Immature natural killer cell (primary cell): ENCODE data around the gene DGKH. TPM values are rescaled to one million over a fixed set of nuclear protein-coding genes. Genes with fewer than 3 reads are reported as not detected.
A peak's percentile ranks its signal among the peaks of the same experiment; 100 is the strongest.

Experiments used
- DNase-seq, 3 donors: peaks; one replicate each; pipeline ENCODE4 v3.0.0; 2022; ENCODE audit warnings: mixed read lengths in 1 of 3
- H3K27ac Mint-ChIP-seq, 6 donors: one replicate each; pipeline ENCODE4 v1.8.0; 2020; ENCODE audit warnings: mixed read lengths in 6 of 6, mild to moderate bottlenecking in 5 of 6, inconsistent platforms in 4 of 6, moderate library complexity in 3 of 6
- H3K27me3 Mint-ChIP-seq, 3 donors: one replicate each; pipeline ENCODE4 v1.8.0; 2020 to 2021; ENCODE audit warnings: low read depth in 3 of 3, mild to moderate bottlenecking in 3 of 3, mixed read lengths in 3 of 3, moderate library complexity in 3 of 3, inconsistent platforms in 1 of 3
- H3K36me3 Mint-ChIP-seq, 3 donors: one replicate each; pipeline ENCODE4 v1.8.0; 2020; ENCODE audit warnings: mixed read lengths in 3 of 3, inconsistent platforms in 2 of 3, mild to moderate bottlenecking in 2 of 3
- H3K4me1 Mint-ChIP-seq, 2 donors: one replicate each; pipeline ENCODE4 v1.8.0; 2020; ENCODE audit warnings: inconsistent platforms in 2 of 2, mild to moderate bottlenecking in 2 of 2, mixed read lengths in 2 of 2, moderate library complexity in 1 of 2
- H3K4me3 Mint-ChIP-seq, 5 donors: one replicate each; pipeline ENCODE4 v1.8.0; 2020; ENCODE audit warnings: mild to moderate bottlenecking in 5 of 5, mixed read lengths in 5 of 5, inconsistent platforms in 3 of 5, moderate library complexity in 3 of 5
- H3K9me3 Mint-ChIP-seq, 6 donors: one replicate each; pipeline ENCODE4 v1.8.0; 2020; ENCODE audit warnings: mild to moderate bottlenecking in 6 of 6, mixed read lengths in 6 of 6, inconsistent platforms in 4 of 6, moderate library complexity in 3 of 6
- polyA plus RNA-seq, 3 donors: library from polyadenylated mRNA; unstranded; fragments of 300-500 nt; fragmentation: Illumina TruSeq; gene quantifications; one replicate each; pipeline ENCODE4 v1.2.3, GENCODE V29; 2021

The DGKH gene
- polyA plus RNA-seq, 3 donors from 2014 or later: 0.03 to 1.1 TPM; not detected in 1

DNA sequence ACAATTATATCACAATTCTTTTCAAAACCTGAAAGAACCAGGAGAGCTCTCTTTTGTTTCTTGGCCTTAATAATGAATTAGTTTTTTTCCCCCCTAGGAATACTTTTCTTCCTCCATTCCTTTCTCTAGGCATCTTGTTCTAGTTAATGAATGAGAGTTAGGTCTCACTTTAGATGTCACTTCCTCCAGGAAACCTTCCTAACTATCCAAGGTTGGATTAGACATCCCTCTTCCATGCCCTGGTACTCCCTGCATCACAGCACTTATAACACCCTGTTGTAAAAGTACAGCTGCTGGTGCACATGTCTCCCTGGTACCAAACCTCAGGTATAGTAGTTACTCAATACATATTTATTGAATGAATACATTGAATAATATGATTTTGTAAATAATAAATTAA is 21.2 kb upstream of the DGKH start:
- no peaks in the 10 kb centered on the region for H3K36me3 Mint-ChIP-seq
- no peak overlapping the region for H3K27ac Mint-ChIP-seq
- H3K4me3 Mint-ChIP-seq: no peak overlapping the region
- H3K9me3 Mint-ChIP-seq: no peaks in the 10 kb centered on the region
- no peaks in the 10 kb centered on the region for H3K4me1 Mint-ChIP-seq
- no peak for DNase-seq
- H3K27me3 Mint-ChIP-seq: peaks cover 2 to 9% (median 2%) of the 10 kb centered on the region in 3 donors

DNA sequence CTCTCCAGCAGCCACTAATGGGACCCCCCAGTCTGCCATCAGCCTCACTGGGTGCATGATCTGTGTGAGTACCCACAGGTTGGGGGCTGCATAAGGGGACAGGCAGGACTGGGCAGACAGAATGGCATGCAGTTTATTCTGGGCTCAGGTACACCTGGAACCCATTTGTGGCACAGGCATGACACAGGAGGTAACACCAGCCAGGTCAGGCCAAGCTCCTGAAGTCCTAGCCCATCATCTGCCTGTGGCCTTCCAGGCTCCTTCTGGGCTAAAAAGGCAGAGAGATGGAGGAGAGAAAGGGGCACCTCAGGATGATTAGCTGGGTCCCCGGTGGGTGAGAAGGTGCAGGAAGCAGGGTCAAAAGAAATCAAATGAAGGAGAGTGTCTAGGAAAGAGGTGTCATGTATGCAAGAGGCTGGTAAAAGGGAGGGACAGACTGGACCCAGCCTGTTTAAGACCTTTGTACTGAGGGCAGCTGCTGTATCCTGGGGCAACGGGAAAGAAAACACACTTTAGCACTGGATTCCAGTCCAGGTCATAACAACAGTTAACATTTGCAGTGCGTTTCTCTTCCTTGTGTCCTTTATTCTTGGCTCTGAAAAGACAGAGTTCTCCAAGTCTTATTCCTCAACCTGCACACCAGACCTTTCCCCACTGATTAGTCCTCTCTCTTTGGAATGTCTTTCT is 20.2 kb upstream of the DGKH start:
- H3K4me3 Mint-ChIP-seq: no peak overlapping the region
- no peaks in the 10 kb centered on the region for H3K4me1 Mint-ChIP-seq
- H3K27ac Mint-ChIP-seq: no peak overlapping the region

GRCh38 chr13:42035905-42036521 is 12.4 kb upstream of the DGKH start:
- DNase-seq: no peak
- H3K9me3 Mint-ChIP-seq: peaks cover 0 to 5% (median 2%) of the 10 kb centered on the region in 6 donors
- peaks cover 0 to 3% (median 3%) of the 10 kb centered on the region in 3 donors for H3K36me3 Mint-ChIP-seq
- H3K27me3 Mint-ChIP-seq: peaks cover 5 to 10% (median 8%) of the 10 kb centered on the region in 3 donors
- no peak overlapping the region for H3K4me3 Mint-ChIP-seq
- no peak overlapping the region for H3K27ac Mint-ChIP-seq
- H3K4me1 Mint-ChIP-seq: peaks cover 7 to 8% of the 10 kb centered on the region in 2 donors

More for the DNA sequence above, 20.2 kb upstream of the DGKH start:
- Mint-ChIP-seq H3K36me3 (no peaks in the 10 kb centered on the region), H3K9me3 (no peaks in the 10 kb centered on the region), H3K27me3 (peaks cover 2 to 9% (median 2%) of the 10 kb centered on the region in 3 donors)
- DNase-seq: no peak

DNA sequence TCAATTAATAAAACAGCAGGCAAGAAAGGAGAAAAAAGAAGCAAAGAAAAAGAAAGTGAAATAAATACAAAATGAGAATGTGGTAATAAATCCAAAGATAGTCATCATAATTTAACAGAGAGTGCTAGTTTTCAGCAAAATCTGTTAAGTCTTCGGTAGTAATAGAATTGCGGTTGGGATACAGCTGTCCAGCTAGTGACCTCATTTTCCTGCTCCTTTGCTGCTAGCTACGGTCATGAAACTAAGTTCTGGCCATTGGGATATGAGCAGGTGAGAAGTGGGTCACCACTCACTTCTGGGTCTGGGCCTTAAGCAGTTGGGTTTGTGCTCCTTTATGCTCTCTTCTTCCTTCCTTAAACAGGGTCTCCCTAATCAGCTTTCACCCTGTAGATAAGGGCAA is 11.7 kb upstream of the DGKH start:
- H3K4me3 Mint-ChIP-seq: no peak overlapping the region
- peaks cover 10 to 13% of the 10 kb centered on the region in 2 donors for H3K4me1 Mint-ChIP-seq
- no peak overlapping the region for H3K27ac Mint-ChIP-seq
- peaks cover 0 to 5% (median 2%) of the 10 kb centered on the region in 6 donors for H3K9me3 Mint-ChIP-seq
- DNase-seq: no peak
- H3K27me3 Mint-ChIP-seq: peaks cover 2 to 12% (median 11%) of the 10 kb centered on the region in 3 donors
- H3K36me3 Mint-ChIP-seq: peaks cover 0 to 3% (median 3%) of the 10 kb centered on the region in 3 donors

DNA sequence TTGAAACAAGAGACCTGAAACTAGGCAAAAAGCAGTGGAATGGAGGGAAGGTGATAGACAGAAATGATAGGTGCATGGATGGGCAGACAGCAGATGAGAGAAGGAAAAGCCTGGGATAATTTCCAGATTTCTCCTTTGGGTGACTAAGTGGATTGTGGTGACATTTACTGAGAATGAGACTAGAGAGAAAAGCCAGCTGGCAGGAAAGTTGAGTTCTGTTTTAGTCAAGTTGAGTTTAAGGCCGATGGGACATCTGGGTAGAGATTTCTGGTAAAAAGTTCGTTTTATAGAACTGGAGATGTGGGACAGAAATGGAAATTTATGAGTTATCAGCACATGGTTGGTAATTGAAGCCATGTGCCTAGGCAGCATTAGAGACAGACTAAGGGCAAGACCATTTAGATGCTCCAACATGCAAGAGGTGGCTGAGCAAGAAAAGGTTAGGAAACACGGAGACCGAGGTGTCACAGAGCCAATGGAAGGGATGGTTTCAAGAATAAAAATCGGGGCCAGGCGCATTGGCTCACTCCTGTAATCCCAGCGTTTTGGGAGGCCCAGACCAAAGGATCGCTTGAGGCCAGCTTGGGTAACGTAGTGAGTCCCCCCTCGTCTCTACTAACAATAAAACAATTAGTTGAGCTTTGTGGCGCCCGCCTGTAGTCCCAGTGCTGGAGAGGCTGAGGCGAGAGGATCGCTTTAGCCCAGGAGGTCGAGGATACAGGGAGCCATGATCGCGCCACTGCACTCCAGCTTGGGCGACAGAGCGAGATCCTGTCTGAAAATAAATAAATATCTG is 9.6 kb upstream of the DGKH start:
- peaks cover 2 to 18% (median 14%) of the 10 kb centered on the region in 3 donors for H3K27me3 Mint-ChIP-seq
- H3K4me1 Mint-ChIP-seq: peaks cover 13 to 17% of the 10 kb centered on the region in 2 donors
- no peak for DNase-seq
- H3K27ac Mint-ChIP-seq: peak overlapping the region in 1 of 6 donors; percentile 4
- H3K9me3 Mint-ChIP-seq: peaks cover 0 to 5% (median 2%) of the 10 kb centered on the region in 6 donors
- H3K36me3 Mint-ChIP-seq: peaks cover 0 to 3% (median 3%) of the 10 kb centered on the region in 3 donors
- H3K4me3 Mint-ChIP-seq: peak overlapping the region; percentile 80 to 93 (median 86)

GRCh38 chr13:42039457-42039945 is 8.9 kb upstream of the DGKH start:
- Mint-ChIP-seq H3K4me3 (peak overlapping the region; percentile 80 to 93 (median 86)), H3K4me1 (peaks cover 13 to 17% of the 10 kb centered on the region in 2 donors), H3K27me3 (peaks cover 2 to 18% (median 14%) of the 10 kb centered on the region in 3 donors), H3K9me3 (peaks cover 0 to 5% (median 2%) of the 10 kb centered on the region in 6 donors), H3K27ac (peak overlapping the region; percentile 18 to 85 (median 47)), H3K36me3 (peaks cover 0 to 3% (median 3%) of the 10 kb centered on the region in 3 donors)
- DNase-seq: peak in 2 of 3 donors; percentile 7 to 9

- DNase-seq: peak; percentile 69 to 81 (median 74)
- peaks cover 13 to 17% of the 10 kb centered on the region in 2 donors for H3K4me1 Mint-ChIP-seq
- peaks cover 5 to 18% (median 14%) of the 10 kb centered on the region in 3 donors for H3K27me3 Mint-ChIP-seq
- H3K36me3 Mint-ChIP-seq: peaks cover 0 to 3% (median 3%) of the 10 kb centered on the region in 3 donors
- H3K9me3 Mint-ChIP-seq: peaks cover 0 to 5% (median 2%) of the 10 kb centered on the region in 6 donors
- H3K4me3 Mint-ChIP-seq: peak overlapping the region; percentile 80 to 93 (median 86)
- peak overlapping the region; percentile 18 to 85 (median 47) for H3K27ac Mint-ChIP-seq
Observed at GRCh38 chr13:42039946-42040729, 8.3 kb upstream of the DGKH start.

DNA sequence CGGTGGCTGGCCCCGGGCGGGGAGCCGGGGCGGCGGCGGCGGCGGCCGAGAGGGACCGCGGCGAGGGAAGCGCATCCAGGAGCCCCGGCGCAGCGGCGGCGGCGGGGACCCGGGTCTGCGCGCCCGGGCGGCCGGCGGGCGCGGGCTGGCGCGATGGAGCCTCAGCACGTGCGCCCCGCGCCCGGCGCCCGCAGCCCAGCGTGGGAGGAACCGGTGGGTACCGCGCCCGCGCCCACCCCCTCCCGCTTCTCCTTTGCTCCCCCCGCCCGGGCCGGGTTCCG is 7.8 kb upstream of the DGKH start:
- no peak overlapping the region for H3K27ac Mint-ChIP-seq
- peaks cover 0 to under 1% (median under 1%) of the 10 kb centered on the region in 3 donors for H3K36me3 Mint-ChIP-seq
- peaks cover 3 to 16% (median 13%) of the 10 kb centered on the region in 3 donors for H3K27me3 Mint-ChIP-seq
- H3K4me3 Mint-ChIP-seq: no peak overlapping the region
- DNase-seq: no peak
- peaks cover 13 to 17% of the 10 kb centered on the region in 2 donors for H3K4me1 Mint-ChIP-seq
- H3K9me3 Mint-ChIP-seq: peaks cover 0 to 3% (median 1%) of the 10 kb centered on the region in 6 donors

GRCh38 chr13:42041011-42041683 is 7.3 kb upstream of the DGKH start:
- Mint-ChIP-seq H3K4me1 (peaks cover 13 to 17% of the 10 kb centered on the region in 2 donors), H3K4me3 (peak overlapping the region; percentile 85 to 90 (median 89)), H3K27ac (peak overlapping the region in 3 of 6 donors; percentile 28 to 73 (median 52)), H3K9me3 (no peaks in the 10 kb centered on the region), H3K27me3 (peaks cover 3 to 14% (median 13%) of the 10 kb centered on the region in 3 donors), H3K36me3 (no peaks in the 10 kb centered on the region)
- peak; percentile 9 to 25 (median 17) for DNase-seq

- Mint-ChIP-seq H3K27ac (peak overlapping the region in 3 of 6 donors; percentile 28 to 73 (median 52)), H3K27me3 (peaks cover 3 to 14% (median 13%) of the 10 kb centered on the region in 3 donors), H3K4me1 (peaks cover 13 to 17% of the 10 kb centered on the region in 2 donors), H3K9me3 (no peaks in the 10 kb centered on the region), H3K36me3 (no peaks in the 10 kb centered on the region), H3K4me3 (peak overlapping the region; percentile 85 to 90 (median 89))
- DNase-seq: no peak
Observed at GRCh38 chr13:42041684-42042035, 6.8 kb upstream of the DGKH start.

GRCh38 chr13:42043676-42044075 is 4.8 kb upstream of the DGKH start:
- no peak for DNase-seq
- Mint-ChIP-seq H3K4me1 (peaks cover 22 to 26% of the 10 kb centered on the region in 2 donors), H3K27ac (no peak overlapping the region), H3K27me3 (peaks cover 3 to 23% (median 17%) of the 10 kb centered on the region in 3 donors), H3K9me3 (no peaks in the 10 kb centered on the region), H3K4me3 (no peak overlapping the region), H3K36me3 (no peaks in the 10 kb centered on the region)

GRCh38 chr13:42046448-42046847 is 2.0 kb upstream of the DGKH start:
- Mint-ChIP-seq H3K27ac (no peak overlapping the region), H3K36me3 (no peaks in the 10 kb centered on the region), H3K4me3 (peak overlapping the region in 2 of 5 donors; percentile 24 to 47), H3K27me3 (peaks cover 5 to 20% (median 18%) of the 10 kb centered on the region in 3 donors), H3K4me1 (peaks cover 20 to 21% of the 10 kb centered on the region in 2 donors), H3K9me3 (no peaks in the 10 kb centered on the region)
- DNase-seq: no peak
